Inflammatory macrophage (primary cell): ENCODE measurements around the gene CORO2A.
"Not testable (repeated sequence)": the region's sequence is repeated elsewhere in the genome, so short reads cannot be mapped to it uniquely, and the experiment has no call there.

Source experiments
- DNase-seq, 2 donors: peaks; one replicate each; pipeline ENCODE4 v3.0.0-alpha.2; 2020 to 2022

The CORO2A gene

DNA sequence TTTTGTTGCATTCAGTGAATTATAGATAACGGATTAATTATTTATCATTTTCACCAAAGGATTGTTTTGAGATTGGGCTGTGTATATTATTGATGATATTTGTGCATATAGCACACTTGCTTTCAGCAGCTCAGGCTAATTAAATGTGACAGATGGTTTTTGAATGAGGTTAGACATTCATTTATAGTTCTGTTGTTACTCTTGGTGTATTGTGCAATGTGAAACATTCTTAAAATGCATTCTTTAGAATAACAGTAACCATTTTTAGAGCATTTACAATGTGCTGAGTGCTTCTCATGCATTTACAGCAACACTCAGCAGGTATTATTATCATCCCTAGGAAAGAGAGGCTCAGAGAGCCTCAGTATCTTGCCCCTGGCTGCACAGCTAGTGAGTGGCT, 112.1 kb downstream of the CORO2A start:
- DNase-seq = no peak

GRCh38 chr9:98078895-98079294, 113.5 kb downstream of the CORO2A start:
- DNase-seq = no peak

- not testable (repeated sequence) for DNase-seq
These were observed 115.9 kb downstream of the CORO2A start for GRCh38 chr9:98076514-98076890.

GRCh38 chr9:98075332-98075805, 117.1 kb downstream of the CORO2A start:
- peak; percentile 43 to 50 for DNase-seq

DNA sequence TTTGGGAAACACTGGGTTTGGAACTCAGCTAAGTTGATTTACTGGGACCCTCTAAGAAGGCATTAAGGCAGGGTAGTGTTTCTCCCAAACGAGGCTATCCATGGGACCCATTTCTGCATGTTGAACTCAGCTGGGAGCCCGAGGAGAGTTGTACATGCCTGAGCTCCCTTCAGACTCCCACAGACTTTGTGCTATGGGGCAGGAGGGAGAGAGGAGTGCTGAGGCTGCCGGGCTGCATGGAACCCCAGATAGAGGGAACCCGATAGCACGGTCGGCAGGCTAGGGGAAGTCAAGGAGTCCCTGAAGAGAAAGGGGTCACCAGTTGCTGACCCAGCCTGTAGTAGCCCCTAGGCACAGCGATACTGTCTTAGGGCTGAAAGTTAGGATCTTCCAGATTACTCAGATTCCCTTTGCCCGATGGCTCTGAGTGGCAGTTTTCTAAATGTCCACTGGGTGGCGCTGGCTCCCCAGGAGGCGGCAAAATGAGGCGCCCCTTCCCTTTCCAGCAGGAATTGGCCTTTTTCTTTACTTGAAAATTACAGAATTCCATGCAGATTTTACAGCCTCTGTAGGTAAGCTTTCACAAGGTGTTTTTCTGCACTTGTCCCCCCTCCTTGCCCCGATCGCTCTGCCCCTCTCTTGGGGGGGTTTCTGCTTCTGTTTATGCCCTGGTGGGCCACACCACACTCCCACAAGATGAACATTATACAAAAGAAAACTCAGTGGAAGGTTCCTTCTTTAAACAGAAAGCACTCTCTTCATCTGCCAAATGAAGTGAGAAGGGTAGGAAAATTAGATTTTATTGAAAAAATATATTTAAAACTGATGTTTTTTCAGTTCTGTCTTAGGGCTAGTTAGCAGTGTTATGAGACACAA, 118.1 kb downstream of the CORO2A start:
- peak; percentile 64 to 67 for DNase-seq

GRCh38 chr9:98071737-98072136, 120.7 kb downstream of the CORO2A start:
- DNase-seq = no peak
